D721Med (cell line): ENCODE measurements around the gene CCDC178.

ENCODE experiments used
- DNase-seq: peaks from one replicate; pipeline ENCODE4 v3.0.0; 2011; ENCODE audit warnings: low spot score; ENCODE audit not compliant: insufficient read length
- FAIRE-seq: peaks from 2 replicates; lab custom pipeline; 2011; peaks lifted over from hg19 to GRCh38; lab: Jason Lieb, UNC
- TF ChIP-seq, protein P1 (sequence below): IDR thresholded peaks from 2 replicates; pipeline ENCODE4 v1.5.1; 2012; ENCODE audit warnings: mild to moderate bottlenecking, control low read depth; ENCODE audit not compliant: insufficient read depth; ENCODE audit errors: missing control alignments

Gene CCDC178

GRCh38 chr18:33076601-33077000, 363.9 kb downstream of the CCDC178 start:
- DNase-seq = no peak
- TF ChIP-seq, protein P1, sequence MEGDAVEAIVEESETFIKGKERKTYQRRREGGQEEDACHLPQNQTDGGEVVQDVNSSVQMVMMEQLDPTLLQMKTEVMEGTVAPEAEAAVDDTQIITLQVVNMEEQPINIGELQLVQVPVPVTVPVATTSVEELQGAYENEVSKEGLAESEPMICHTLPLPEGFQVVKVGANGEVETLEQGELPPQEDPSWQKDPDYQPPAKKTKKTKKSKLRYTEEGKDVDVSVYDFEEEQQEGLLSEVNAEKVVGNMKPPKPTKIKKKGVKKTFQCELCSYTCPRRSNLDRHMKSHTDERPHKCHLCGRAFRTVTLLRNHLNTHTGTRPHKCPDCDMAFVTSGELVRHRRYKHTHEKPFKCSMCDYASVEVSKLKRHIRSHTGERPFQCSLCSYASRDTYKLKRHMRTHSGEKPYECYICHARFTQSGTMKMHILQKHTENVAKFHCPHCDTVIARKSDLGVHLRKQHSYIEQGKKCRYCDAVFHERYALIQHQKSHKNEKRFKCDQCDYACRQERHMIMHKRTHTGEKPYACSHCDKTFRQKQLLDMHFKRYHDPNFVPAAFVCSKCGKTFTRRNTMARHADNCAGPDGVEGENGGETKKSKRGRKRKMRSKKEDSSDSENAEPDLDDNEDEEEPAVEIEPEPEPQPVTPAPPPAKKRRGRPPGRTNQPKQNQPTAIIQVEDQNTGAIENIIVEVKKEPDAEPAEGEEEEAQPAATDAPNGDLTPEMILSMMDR = no peak
- FAIRE-seq = peak; percentile 100

DNA sequence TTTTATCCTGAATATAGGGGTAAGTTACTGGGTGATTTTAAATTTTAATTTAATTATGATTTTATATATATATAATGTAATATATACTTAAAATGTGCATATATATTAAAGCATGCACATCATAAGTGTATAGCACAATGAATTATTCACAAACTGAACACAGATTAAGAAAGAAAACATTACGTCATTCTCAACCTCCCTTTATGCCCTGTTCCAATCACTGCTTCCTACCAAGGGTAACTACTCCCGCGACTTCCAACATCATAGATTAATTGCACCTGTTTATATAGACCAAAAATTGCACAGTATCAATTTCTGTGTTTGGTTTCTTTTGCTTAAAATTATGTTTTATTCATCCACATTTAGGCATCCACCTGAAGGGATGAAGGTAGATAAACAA, 366.4 kb downstream of the CCDC178 start:
- no peak for DNase-seq
- FAIRE-seq = peak; percentile 41
- TF ChIP-seq, protein P1 = no peak

DNA sequence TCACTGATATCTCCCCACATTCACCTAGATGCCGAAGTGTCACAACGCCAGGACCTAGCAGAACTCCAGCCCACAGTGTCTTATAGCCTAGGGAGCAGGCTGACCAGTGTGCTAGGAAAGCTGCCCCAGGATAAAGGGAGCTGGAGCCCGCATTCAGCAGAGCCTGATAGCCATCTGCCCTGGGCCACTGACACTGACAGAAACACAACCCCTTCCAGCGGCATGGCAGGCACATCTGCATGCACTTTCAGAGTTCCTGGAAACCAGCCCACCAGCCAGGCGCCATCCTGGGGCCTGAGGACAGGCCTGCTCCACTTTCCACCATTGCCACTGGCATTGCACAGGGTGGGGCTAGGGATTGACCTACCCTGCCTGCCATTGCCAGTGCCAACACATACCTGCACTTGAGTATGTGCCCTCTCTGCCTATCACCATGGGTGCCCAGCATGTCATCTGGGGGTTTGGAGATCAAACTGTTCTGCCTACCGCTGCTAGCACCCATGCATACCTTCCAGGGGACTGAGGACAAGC, 377.6 kb downstream of the CCDC178 start:
- DNase-seq = no peak
- TF ChIP-seq, protein P1 = no peak
- FAIRE-seq = no peak

GRCh38 chr18:33052886-33053285, 387.6 kb downstream of the CCDC178 start:
- TF ChIP-seq, protein P1 = no peak
- peak; percentile 99 for FAIRE-seq
- DNase-seq = no peak

GRCh38 chr18:33051407-33051806, 389.1 kb downstream of the CCDC178 start:
- DNase-seq (no peak), FAIRE-seq (peak; percentile 44)
- TF ChIP-seq, protein P1 = no peak

GRCh38 chr18:33040213-33040612, 400.3 kb downstream of the CCDC178 start:
- TF ChIP-seq, protein P1 = no peak
- DNase-seq (no peak), FAIRE-seq (no peak)

GRCh38 chr18:33034945-33035344, 405.6 kb downstream of the CCDC178 start:
- TF ChIP-seq, protein P1 = no peak
- FAIRE-seq (no peak), DNase-seq (no peak)
